Dermis lymphatic vessel endothelial cell (primary cell): ENCODE results near the gene PRPF6. TPM values are rescaled to one million over a fixed set of nuclear protein-coding genes. Genes with fewer than 3 reads are reported as not detected.

Source experiments
- total RNA-seq: library from RNA; depleted of rRNA; stranded (reverse); fragments of >200 nt; gene quantifications from 2 replicates; pipeline ENCODE4 v1.2.1, GENCODE V29; 2014

PRPF6 gene
- 65.9 and 73.3 TPM in 2 replicates for total RNA-seq

DNA sequence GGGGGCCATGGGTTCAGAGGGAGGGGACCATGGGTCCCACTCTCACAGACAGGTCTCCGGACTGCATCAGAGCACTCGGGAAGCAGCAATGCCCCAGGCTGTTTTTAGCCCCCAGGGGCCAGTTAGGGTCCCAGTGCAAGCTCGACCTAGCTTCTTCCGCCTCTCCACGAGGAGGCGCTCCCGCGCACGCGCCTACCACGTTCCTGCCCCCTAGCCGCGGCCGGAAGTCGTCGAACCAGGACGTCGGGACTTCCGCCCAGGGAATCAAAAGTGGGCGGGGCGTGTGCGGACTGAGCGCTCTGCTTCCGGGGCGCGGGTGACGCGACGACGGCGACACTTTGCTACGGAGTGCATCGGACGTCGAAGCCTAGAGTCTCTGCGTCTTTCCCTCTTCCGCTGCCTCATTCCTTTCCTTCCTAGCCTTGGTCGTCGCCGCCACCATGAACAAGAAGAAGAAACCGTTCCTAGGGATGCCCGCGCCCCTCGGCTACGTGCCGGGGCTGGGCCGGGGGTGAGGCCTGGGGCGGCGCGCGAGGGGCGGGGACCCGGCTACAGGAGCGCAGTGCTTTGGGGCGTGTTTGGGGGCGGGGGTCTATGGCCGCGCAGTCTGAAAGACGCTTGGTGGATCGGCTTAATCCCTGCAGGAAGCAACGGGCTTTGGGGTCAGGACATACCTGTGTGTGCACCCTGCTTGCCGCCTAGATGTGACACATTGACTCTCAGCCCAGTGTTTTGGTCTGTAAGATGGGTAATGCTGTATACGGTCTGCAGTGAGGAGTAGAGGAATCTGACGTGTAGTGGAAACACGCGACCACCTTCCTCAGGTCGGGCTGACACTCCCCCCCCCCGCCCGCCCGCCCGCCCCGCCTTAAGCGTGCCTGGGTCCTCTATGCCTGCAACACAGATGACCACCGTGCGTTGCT, at the start of gene PRPF6:
Gene PRPF6 (plus strand): TSS at position 327 of the 923 bp plus-strand sequence. CDS start 114 bp downstream, at position 441.

DNA sequence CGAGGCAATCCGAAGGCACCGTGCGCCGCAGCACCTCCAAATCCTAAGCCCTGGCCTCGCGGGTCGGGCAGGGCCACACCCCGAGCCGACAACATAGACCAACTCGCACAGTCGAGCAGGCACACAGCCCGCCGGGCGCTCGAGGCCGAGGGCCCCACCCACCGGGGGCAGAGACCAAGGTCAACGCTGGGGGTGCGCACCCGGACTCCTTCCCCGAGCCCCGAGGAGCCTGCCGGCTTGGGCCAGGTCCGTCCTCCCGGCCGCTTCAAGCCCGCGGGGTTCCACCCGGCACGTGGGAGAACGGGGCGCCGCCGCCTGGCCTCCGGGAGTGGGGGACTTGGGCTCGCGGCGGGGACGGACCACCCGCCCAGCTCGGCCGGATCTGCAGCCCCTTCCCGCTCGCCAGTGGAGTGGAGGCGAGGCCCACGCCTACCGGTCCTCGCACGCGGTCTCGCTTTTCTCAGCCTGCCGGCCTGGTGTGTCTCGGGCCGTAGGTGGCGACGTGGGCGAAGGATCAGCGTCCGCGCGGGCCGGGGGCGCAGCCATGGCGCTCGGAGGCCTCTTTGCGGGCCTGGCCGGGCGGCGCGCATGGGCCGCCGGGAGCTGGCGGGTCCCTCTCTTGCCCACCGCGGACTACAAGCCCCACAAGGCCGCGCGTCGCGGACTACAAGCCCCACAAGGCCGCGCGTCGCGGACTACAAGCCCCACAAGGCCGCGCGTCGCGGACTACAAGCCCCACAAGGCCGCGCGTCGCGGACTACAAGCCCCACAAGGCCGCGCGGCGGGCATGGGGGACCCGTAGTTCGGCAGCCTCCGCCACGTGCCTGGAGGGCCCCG, 24.9 kb upstream of the PRPF6 start, which contains the start of gene UCKL1:
Gene UCKL1 (minus strand): TSS at position 590 of the 837 bp plus-strand sequence. CDS start 44 bp downstream, at position 546.

GRCh38 chr20:63969838-63970713, 10.9 kb upstream of the PRPF6 start, which contains the start of gene ZNF512B:
ZNF512B (minus strand) TSS chr20:63969930; CDS start chr20:63967950, 1,980 bp downstream.

DNA sequence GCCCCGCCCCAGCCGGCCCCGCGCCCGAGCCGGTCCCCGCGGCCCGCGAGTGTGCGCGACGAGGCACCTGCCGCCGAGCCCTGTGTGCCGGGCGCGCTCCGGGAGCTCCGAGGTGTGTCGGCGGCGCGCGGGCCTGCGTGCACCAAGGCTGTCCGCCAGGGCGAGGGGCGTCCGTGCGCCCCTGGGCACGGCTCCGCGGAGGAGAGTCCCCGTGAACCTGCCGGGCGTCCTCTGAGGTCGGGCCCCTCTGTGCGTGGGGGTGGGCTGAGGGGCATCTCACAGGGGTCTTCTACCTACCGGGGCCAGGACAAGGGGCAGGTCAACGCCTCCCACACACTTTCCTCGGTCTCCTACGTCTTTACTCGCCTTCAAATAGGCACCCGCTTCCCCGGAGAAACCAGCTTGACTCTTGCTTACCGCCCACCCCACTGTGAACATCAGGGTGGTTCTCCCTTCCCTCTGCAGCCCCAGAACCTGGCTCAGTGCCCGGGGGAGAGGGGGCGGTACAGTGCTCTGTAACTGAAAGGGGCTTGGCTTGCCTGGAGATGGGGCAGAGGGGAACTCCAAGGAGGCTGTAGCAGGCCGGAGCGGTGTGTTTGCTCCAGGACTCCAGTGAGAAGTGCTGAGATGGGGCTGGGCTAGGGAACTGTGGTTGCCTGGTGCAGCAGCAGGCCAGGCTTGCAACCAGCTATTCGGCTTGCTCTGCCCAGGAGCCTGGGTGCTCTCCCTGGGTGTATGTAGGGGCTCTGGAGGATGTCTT, 1.2 kb upstream of the PRPF6 start, which contains the start of gene SAMD10:
Gene SAMD10 (minus strand): TSS at position 86 of the 760 bp plus-strand sequence. CDS start 175 bp downstream, outside the sequence.

GRCh38 chr20:64035933-64036345, 55.0 kb downstream of the PRPF6 start, which contains the start of gene C20orf204:
C20orf204 (plus strand) TSS chr20:64036182; CDS start chr20:64036324, 142 bp downstream.

DNA sequence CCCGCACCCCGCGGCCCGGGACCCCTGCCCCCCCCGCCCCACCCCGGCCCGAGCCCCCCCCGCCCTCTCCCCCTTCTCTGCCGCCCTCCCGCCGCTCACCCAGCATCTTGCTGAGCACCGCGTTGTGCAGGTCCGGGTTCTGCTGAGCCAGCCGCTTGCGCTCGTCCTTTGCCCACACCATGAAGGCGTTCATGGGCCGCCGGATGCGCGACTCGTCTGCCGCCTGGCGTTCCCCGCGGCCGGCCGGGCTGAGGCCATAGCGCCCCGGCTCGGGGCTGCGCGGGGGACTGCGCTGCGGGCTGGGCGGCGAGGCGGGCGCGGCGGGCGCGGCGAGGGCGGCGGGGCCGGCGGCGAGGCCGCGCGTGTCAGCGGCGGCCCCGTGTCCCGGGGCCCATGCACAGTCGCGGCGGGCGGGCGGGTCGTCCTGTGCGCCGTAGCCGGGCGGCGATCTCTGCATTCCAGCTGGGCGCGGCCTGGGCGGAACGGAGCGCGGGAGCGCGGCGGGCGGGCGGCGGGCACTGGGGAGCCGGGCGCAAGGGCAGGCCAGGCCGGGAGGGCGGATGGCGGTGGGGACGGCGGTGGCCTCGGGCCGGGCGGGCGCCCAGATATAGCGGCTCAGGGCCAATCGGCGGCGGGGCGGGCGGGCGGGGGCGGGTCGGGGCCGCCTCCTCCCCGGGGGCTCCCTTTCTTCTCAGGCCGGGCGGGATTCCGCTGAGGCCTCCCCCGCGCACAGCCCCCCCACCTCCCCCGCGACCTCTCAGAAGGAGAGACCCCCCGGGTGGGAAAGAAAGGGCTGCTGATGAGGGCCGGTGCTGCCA, 68.3 kb downstream of the PRPF6 start, which contains the start of gene SOX18:
Gene SOX18 (minus strand): TSS at position 580 of the 818 bp plus-strand sequence. CDS start 123 bp downstream, at position 457.

GRCh38 chr20:64062596-64063388, 81.9 kb downstream of the PRPF6 start, which contains the start of gene TCEA2:
TCEA2 (plus strand) TSS chr20:64063198; CDS start chr20:64063313, 115 bp downstream.

DNA sequence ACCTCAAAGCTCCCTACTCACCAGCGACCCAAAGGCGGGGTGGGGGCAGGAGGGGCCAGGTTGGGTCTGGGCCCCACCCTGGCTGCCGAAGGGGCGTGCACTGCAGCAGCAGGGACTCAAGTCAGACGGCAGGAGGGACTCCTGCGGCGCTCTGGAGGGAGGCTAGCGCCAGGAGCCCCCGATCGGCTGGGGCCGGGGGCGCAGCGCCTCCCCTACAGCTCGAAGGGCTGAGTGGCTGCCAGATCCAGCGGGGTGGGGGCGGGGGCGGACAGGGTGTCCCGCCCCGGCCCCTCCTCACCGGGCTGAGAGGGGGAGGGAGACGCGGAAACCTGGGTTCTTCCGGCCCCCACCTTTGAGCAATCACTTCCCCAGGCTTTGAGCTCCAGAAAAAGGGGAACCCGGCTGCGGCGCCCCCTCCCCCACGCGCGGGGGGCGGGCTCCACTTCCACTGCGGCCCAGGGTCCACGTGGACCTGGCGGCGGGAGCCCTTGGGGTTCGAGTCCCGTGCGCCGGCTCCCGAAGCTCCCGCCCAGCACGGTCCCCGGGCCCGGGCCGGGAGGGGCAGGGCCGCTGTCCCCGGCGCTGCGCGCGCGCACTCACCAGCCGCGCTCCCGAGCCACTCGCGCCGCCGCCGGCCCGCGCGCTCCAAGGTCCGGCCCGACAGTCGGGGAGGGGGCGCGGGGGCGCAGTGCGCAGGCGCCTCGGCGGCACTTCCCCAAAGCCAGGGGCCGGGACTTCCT, 98.5 kb downstream of the PRPF6 start, which contains the start of gene RGS19:
Gene RGS19 (minus strand): TSS at position 246 of the 740 bp plus-strand sequence. CDS start 2,632 bp downstream, outside the sequence.

DNA sequence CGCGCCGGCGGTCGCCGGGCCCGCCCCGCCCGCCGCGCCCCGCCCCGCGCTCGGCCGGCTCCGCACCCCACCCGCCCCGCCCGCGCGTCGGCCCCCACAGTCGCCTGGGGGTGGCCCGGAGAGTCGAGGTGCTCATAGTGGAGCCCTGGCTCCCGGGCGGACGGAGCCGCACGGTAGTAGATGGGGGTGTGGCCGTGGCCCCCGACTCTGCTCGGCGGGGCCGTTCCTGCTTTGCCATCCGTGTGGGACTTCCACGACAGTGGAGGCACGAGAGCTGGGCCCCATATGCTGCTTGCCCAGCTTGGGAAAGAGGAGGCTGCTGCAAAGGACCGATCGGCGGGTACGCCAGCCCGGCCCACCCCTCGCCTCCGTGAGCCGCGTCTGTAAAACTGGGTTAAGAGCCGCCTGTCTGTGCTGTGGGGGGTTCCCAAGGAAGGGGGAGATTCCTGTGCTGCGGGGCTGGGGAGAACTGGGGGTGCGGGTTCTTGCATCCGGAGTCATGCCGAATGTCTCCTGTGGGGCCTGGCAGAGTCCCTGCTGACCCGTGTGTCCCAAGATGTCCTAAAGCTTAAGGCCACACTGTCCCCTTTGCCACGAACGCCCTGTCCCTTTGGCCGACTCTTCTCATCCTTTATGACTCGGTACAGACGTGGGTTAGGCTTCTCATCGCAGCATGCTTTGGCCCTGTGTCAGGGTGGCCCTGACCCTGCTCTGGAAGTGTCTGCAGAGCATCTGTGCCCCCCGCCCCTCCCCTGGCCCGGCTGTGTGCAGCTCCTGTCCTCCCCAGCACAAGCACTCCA, 99.3 kb downstream of the PRPF6 start, which contains the start of gene OPRL1:
Gene OPRL1 (plus strand): TSS at position 70 of the 800 bp plus-strand sequence. CDS start 12,639 bp downstream, outside the sequence.

Other genes starting within 250 kb of the PRPF6 start
- 0.86 and 0.87 TPM in 2 replicates for gene LIME1, start 244.5 kb upstream of the PRPF6 start, total RNA-seq
- 5.5 and 6.4 TPM in 2 replicates for gene SLC2A4RG, start 241.4 kb upstream of the PRPF6 start, total RNA-seq
- gene ZBTB46, start 149.9 kb upstream of the PRPF6 start, total RNA-seq = 78.5 and 87.3 TPM in 2 replicates
- not detected in 2 replicates for gene ABHD16B, start 119.6 kb upstream of the PRPF6 start, total RNA-seq
- 140 and 150 TPM in 2 replicates for gene TPD52L2, start 115.9 kb upstream of the PRPF6 start, total RNA-seq
- 79.2 and 82.8 TPM in 2 replicates for gene DNAJC5, start 86.0 kb upstream of the PRPF6 start, total RNA-seq
- gene UCKL1, start 24.7 kb upstream of the PRPF6 start, total RNA-seq = 31.2 and 33.3 TPM in 2 replicates
- 7.9 TPM in 2 replicates for gene ZNF512B, start 11.2 kb upstream of the PRPF6 start, total RNA-seq
- 3.3 TPM in 2 replicates for gene SAMD10, start 1.5 kb upstream of the PRPF6 start, total RNA-seq
- 3.3 and 5.8 TPM in 2 replicates for gene C20orf204, start 55.0 kb downstream of the PRPF6 start, total RNA-seq
- gene SOX18, start 68.5 kb downstream of the PRPF6 start, total RNA-seq = 17.7 and 30.9 TPM in 2 replicates
- gene TCEA2, start 82.1 kb downstream of the PRPF6 start, total RNA-seq = 34.2 and 34.3 TPM in 2 replicates
- 13.8 and 14.7 TPM in 2 replicates for gene RGS19, start 98.4 kb downstream of the PRPF6 start, total RNA-seq
- 1.6 and 2.2 TPM in 2 replicates for gene OPRL1, start 99.0 kb downstream of the PRPF6 start, total RNA-seq
- gene LKAAEAR1, start 103.3 kb downstream of the PRPF6 start, total RNA-seq = 0.17 TPM in 1 of 2 replicates, not detected in the other
- not detected in 2 replicates for gene NPBWR2, start 126.4 kb downstream of the PRPF6 start, total RNA-seq
- 0.09 and 0.33 TPM in 2 replicates for gene MYT1, start 183.3 kb downstream of the PRPF6 start, total RNA-seq